ENCODE measurements around the gene TM4SF5.
"Not testable (repeated sequence)": the region's sequence is repeated elsewhere in the genome, so short reads cannot be mapped to it uniquely, and the experiment has no call there.

TM4SF5 gene

DNA sequence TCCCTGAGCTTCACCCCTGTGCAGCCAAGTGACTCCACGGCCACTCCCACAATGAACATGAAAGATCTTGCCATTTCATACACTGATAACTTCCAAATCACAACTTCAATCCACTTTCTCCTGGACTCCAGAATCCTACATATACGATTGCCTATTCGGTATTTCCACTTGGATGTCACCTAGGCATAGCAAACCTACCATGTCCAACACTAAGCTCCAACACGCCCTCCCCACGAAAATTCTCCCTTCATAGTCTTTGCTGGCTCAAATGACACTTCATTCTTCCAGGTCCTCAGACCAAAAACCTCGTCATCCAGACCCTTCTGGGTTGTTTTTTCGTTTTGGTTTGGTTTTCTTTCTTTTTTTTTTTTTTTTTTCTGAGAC lies 19.0 kb downstream of the TM4SF5 start:
- DNase-seq = no peak

GRCh38 chr17:4795168-4795567 lies 23.5 kb downstream of the TM4SF5 start:
- no peak for DNase-seq

- DNase-seq = peak; percentile 42
These were observed 24.9 kb downstream of the TM4SF5 start for GRCh38 chr17:4796552-4796920.

GRCh38 chr17:4800462-4801196 lies 28.9 kb downstream of the TM4SF5 start:
- DNase-seq = no peak

- DNase-seq = no peak
These were observed 30.5 kb downstream of the TM4SF5 start, which contains the start of gene C17orf114 for GRCh38 chr17:4802228-4802627. C17orf114 (minus strand) TSS chr17:4802328.

GRCh38 chr17:4806456-4806776 lies 34.7 kb downstream of the TM4SF5 start:
- no peak for DNase-seq

DNA sequence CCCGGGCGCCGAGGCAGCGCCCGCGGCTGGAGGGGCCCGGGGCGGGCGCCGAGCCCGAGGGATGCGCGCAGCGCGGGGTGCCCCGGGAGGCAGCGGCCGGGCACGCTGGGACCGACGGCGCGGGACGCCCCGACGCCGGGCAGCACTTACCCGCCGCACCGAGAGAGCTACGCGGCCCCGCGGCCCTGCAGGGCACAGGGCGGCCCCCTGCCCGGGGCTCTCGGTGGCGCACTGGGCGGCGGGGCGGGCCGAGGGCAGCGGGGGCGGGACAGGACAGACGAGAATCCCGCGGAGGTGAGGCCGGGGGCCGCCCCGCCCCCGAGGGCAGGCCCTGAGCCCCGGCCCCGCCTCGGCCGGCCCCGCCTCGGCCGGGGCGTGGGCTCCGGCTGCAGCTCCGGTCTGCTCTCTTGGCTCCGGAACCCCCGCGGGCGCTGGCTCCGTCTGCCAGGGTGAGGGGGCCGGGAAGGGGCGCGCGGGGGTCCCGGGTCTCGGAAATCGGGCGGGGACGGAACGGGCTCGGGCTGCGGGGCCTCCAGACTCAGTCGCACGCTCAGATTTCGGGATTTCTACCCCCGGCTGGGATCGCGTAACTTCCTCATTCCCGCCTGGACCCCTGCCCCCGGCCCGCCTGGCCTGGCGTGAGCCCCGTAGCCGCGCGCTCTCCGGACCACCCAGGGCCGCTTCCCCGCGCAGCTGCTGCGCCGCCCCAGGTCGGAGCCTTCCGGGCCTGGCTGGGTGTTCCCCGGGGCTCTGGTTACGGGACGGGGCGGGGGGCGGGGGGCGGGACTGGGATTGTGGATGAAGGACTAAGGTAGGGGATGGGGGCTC lies 35.3 kb downstream of the TM4SF5 start, which contains the start of gene PLD2:
TSS of gene PLD2 (plus strand) at position 376 of the 828 bp plus-strand sequence. CDS start 621 bp downstream, outside the sequence.
- DNase-seq = peak; percentile 92

DNA sequence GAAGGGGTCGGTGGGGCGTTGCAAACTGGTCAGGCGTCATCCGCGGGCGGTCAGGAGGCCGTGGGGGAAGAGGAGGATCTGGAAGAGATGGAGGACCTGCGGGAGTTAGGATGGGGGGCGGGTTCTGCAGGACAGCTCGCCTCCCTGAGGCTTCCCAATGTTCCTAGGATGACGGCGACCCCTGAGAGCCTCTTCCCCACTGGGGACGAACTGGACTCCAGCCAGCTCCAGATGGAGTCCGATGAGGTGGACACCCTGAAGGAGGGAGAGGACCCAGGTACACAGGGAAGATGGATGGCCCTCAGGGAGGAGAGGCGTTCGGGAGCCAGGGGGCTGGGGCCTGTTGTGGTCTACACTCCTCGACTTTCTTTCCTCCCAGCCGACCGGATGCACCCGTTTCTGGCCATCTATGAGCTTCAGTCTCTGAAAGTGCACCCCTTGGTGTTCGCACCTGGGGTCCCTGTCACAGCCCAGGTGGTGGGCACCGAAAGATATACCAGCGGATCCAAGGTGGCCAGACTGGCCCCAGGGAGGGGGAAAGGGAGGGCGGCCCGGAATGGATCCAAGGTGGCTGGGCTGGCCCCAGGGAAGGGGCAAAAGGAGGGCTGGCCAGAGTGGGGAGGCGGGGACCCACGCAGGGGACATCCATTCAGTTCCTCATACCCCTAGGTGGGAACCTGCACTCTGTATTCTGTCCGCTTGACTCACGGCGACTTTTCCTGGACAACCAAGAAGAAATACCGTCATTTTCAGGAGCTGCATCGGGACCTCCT lies 36.1 kb downstream of the TM4SF5 start:
- DNase-seq = no peak

DNA sequence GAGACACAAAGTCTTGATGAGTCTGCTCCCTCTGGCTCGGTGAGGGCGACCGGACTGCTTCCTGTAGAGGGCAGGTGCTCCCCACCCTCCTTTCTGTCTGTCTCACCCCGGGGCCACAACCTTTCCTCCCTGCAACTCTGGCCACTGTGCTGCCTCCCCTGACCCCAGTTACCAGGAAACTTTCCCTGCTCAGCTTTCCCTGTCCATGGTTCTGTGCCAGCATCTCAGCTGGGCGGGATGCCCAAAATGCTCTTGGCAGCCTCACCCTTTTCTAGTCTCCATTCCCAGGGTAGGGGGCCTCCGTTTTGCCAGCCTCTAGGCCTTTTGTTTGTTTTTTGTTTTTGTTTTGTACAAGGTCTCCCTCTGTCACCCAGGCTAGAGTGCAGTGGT lies 36.7 kb downstream of the TM4SF5 start:
- no peak for DNase-seq

DNA sequence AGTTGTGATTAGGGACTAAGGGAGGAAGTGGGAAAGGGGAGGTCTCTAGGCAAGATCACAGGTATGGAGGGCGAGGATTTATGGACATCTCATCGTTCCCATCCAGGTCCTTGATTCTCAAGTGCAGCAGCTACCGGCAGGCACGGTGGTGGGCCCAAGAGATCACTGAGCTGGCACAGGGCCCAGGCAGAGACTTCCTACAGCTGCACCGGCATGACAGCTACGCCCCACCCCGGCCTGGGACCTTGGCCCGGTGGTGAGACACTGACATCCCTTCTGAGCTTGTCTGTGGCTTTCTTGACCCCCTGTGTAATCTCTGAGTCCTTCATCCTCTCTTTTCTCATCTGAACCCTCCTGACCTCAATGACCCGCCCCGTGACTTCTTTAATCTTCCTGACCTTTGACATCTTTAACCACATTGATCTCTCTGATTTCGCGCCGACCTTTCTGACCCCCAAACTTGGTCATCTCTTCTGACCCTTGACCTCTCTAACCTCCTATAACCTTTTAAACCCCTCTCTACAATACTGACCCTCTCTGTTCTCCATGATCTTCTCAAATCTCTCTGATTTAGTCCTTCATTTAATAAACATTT lies 39.1 kb downstream of the TM4SF5 start:
- DNase-seq = no peak

- no peak for DNase-seq
These were observed 39.8 kb downstream of the TM4SF5 start for GRCh38 chr17:4811471-4811870.

GRCh38 chr17:4812690-4813089 lies 41.0 kb downstream of the TM4SF5 start:
- no peak for DNase-seq

DNA sequence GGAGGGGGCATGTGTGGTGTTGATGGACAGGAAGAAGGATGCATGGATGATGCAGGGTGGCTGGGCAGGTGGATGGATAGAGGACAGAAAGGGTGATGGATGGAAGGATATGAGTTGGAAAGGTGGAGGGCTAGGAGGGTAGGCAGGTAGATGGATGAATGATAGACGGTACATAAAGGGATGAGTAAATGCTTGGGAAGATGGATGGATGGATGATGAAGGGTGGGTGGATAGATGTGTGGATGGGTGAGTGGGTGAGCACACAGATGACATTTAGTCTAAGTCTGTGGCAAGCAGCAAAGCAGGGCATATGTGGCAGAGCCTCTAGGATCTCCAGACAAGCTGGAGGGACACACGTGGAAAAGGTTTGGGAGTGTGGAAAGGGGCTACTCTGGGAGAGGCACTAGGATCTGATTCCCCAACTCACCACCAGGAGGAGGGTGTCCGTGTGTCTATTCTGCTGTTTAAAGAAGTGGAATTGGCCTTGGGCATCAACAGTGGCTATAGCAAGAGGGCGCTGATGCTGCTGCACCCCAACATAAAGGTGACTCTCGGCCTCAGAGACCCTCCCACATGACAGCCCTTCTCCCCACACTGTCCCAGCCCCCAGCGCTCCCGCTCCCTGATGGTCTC lies 43.5 kb downstream of the TM4SF5 start:
- DNase-seq = no peak

DNA sequence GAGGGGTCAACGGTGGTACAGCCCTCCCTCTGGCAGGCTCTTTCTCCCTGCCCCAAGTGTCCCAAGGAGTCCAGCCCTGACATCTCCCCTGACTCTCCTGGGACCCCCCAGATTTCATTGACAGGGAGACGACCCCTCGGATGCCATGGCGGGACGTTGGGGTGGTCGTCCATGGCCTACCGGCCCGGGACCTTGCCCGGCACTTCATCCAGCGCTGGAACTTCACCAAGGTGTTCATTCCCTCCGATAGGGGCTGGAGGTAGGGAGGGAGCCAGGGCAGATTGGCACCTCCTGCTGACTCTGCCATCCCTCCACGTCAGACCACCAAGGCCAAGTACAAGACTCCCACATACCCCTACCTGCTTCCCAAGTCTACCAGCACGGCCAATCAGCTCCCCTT lies 45.1 kb downstream of the TM4SF5 start:
- DNase-seq = no peak

DNA sequence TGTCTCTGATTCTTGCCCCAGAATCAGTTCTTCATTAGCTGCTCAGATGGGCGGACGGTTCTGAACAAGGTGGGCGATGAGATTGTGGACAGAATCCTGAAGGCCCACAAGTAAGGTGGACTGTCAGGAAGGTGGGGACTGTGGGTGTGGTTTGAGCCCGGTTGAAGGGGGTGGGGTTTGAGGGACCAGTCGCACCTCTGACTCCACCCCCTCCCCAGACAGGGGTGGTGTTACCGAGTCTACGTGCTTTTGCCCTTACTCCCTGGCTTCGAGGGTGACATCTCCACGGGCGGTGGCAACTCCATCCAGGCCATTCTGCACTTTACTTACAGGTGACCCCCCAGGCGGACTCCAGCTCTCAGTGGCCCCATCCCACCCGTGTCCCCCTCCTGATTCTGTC lies 46.6 kb downstream of the TM4SF5 start:
- DNase-seq = no peak

DNA sequence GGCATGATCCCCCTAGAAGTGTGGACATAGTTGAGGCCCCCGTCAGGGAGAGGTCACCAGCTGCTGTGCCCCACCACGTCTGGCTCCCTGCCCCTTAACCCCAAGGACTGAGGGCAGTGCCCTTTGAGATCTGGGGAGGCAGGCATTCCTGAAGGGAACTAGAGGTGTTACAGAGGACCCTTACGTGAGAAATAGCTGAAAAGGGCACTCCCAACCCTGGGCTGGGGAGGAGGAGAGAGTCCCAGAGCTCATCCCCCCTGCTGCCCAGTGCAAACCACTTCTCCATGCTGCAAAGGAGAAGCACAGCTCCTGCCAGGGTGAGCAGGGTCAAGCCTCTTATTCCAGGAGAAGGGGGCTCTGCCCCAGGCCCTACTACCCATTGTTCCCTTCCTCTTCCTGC lies 51.1 kb downstream of the TM4SF5 start:
- no peak for DNase-seq

GRCh38 chr17:4823373-4824089 lies 51.8 kb downstream of the TM4SF5 start:
- DNase-seq = no peak

DNA sequence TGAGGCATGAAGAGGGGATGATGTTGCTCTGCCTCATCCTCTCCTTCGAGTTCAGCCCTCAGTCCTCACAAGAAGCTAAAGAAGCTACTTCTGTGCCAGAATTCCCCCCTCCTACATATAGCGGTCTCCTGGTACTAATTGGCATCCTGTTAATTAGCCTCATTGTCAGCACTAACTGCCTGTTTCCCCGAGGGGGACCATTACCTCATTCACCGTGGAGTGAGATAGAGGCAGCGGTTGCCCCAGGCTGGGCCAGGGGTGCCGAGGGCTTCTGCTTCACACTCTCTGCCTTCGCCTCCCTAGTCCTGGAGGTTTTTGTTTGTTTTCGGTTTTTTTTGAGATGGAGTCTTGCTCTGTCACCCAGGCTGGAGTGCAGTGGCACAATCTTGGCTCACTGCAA lies 55.7 kb downstream of the TM4SF5 start:
- DNase-seq = no peak

DNA sequence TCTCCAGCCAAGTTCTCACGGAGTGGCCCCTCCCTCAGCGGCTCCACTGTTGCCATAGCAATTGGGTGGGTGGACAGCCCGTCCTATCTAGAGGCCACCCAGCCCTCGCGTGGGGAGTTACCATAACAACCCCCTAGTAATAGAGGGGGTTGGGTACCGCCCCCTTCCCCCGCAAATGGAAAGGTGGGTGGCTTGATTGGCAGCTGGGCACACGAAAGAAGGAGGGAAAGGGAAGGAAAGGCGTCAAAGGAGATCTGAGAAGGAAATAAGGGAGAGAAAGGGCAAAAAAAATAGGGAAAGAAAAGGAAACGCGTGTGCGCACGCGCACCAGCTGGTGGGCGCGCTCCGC lies 61.1 kb downstream of the TM4SF5 start:
- not testable (repeated sequence) for DNase-seq

Data from activated CD4-positive, CD25-positive, alpha-beta regulatory T cell treated with anti-CD3 and anti-CD28 coated beads, Interleukin-2, amount 50 U/mL, for 72 hours (primary cell).